GM13977 (cell line): Measurements from ENCODE around the gene RILP.
"Not testable (repeated sequence)": the region's sequence is repeated elsewhere in the genome, so short reads cannot be mapped to it uniquely, and the experiment has no call there.

Experiments used
- DNase-seq: peaks from one replicate; pipeline ENCODE4 v3.0.0; 2012; ENCODE audit warnings: low spot score
- CTCF ChIP-seq: IDR thresholded peaks from 2 replicates; pipeline ENCODE4 v1.5.1; 2012; ENCODE audit warnings: mild to moderate bottlenecking, control low read depth; ENCODE audit not compliant: insufficient read depth; ENCODE audit errors: extremely low read depth, missing control alignments
- in situ Hi-C: fragments of 300-500 bp; cut with MboI; formaldehyde crosslinking; loops from one replicate; pipeline ENCODE4 v1.12.0; 2022; ENCODE audit warnings: low sequenced_read_pairs, low pct_unique_long_range_greater_than_20kb, mixed read lengths, inconsistent platforms; ENCODE audit not compliant: unreplicated experiment

The RILP gene

GRCh38 chr17:1684378-1685189 lies 34.9 kb upstream of the RILP start, which contains the start of gene PRPF8:
Gene PRPF8, minus strand, starts transcription at chr17:1684867. Its CDS starts 296 bp downstream, at chr17:1684571.
- in situ Hi-C loops: no loop called here
- no peak for TF ChIP-seq CTCF
- DNase-seq: peak; percentile 100

GRCh38 chr17:1683459-1683858 lies 33.8 kb upstream of the RILP start:
- DNase-seq: no peak
- TF ChIP-seq CTCF: no peak
- in situ Hi-C loops: no loop called here

GRCh38 chr17:1676401-1676800 lies 26.7 kb upstream of the RILP start:
- TF ChIP-seq CTCF: no peak
- in situ Hi-C loops: no loop called here
- no peak for DNase-seq

GRCh38 chr17:1673041-1673785 lies 23.5 kb upstream of the RILP start:
- in situ Hi-C loops: no loop called here
- no peak for DNase-seq
- no peak for TF ChIP-seq CTCF

- DNase-seq, in situ Hi-C loops: not testable (repeated sequence)
These were observed 14.3 kb upstream of the RILP start for GRCh38 chr17:1663934-1664333.

- in situ Hi-C loops: no loop called here
These were observed 11.4 kb upstream of the RILP start for GRCh38 chr17:1661045-1661444.

More at GRCh38 chr17:1661045-1661444, 11.4 kb upstream of the RILP start:
- TF ChIP-seq CTCF: no peak
- DNase-seq: no peak
